Measurements from ENCODE around the gene NAA30.

The NAA30 gene

GRCh38 chr14:57390806-57391516, 575 bp downstream of the NAA30 start:
- TF ChIP-seq CTCF (IDR thresholded peaks at IDR 0.05; ENCODE audit: low read depth, low read length), result no peak
- Histone ChIP-seq H3K27me3 (ENCODE audit: insufficient read depth, low read depth, severe bottlenecking) (no peaks in the 10 kb centered on the region), H3K27ac (peak overlapping the region; percentile 88), H3K9me3 (ENCODE audit: severe bottlenecking) (no peaks in the 10 kb centered on the region), H3K36me3 (peaks cover 15% of the 10 kb centered on the region), H3K4me3 (ENCODE audit: low read depth, low read length) (peak overlapping the region; percentile 78)
- DNase-seq, result peak; percentile 38

GRCh38 chr14:57391517-57392195, 1.3 kb downstream of the NAA30 start:
- Histone ChIP-seq H3K27me3 (ENCODE audit: insufficient read depth, low read depth, severe bottlenecking) (no peaks in the 10 kb centered on the region), H3K36me3 (peaks cover 15% of the 10 kb centered on the region), H3K4me3 (ENCODE audit: low read depth, low read length) (peak overlapping the region; percentile 78), H3K9me3 (ENCODE audit: severe bottlenecking) (no peaks in the 10 kb centered on the region), H3K27ac (peak overlapping the region; percentile 88)
- no peak for DNase-seq
- TF ChIP-seq CTCF (IDR thresholded peaks at IDR 0.05; ENCODE audit: low read depth, low read length), result no peak

DNA sequence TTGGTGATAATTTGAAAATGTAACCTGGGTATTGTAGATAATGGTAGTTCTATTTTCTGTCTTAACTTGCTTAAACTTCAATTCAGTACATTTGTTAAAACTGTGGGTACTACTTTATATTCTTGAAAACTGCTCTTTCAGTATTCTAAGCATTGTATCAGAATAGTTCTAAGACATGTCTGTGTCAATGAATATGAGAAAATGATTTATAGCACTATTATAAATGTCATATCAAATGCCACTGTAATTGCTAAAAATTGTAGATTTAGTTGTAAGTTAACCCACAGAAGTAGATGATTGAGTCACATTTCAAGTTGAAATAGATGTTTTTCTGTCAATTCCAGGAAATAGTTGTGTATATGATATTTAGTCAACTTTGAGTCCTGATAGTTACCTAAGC, 2.4 kb downstream of the NAA30 start:
- H3K27ac ChIP-seq, result no peak overlapping the region
- no peak for DNase-seq
- H3K4me3 ChIP-seq (ENCODE audit: low read depth, low read length), result no peak overlapping the region

DNA sequence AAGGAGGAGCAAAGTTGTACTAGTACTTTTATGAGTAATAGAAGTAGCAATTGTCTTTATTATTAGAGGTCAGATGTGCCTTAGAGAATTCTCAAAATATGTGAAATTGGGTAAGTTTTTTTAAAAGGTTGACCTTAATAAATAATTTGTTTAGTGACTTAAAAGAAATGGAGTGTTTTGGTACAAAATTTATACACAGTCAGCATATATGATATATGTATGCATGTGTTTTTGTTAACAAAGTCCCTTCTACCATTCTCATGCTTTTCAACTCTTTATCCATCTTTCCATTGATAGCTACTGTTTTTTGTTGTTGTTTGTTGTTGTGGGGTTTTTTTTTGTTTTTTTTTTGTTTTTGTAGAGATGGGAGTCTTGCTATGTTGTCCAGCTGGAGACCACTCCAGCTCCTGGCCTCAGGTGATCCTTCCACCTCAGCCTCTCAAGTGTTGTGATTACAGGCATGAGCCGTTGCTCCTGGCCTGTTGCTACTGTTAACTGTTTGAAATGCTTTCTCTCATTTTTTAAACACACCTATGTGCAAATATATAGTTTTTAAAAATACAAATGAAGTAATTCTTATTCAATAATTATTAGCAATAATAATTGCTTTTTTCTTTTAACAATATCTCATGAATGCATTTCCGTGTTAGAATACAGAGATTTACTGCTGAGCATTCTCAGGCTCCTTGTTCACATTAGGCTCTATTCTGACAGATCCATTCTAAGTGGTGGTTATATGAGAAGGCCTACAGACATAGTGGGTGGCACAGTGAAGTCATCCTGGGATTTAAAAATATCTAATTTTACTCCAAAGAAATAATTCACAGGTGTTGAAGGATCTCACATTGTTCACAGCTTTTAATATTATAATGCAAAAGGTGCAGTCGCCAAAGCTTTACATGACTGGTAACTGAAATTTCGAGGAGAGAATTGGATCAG, 10.4 kb downstream of the NAA30 start:
- peaks cover 27% of the 10 kb centered on the region for H3K36me3 ChIP-seq
- no peaks in the 10 kb centered on the region for H3K9me3 ChIP-seq (ENCODE audit: severe bottlenecking)
- no peak overlapping the region for H3K27ac ChIP-seq
- no peak for DNase-seq
- no peak overlapping the region for H3K4me3 ChIP-seq (ENCODE audit: low read depth, low read length)
- TF ChIP-seq CTCF (IDR thresholded peaks at IDR 0.05; ENCODE audit: low read depth, low read length), result no peak
- no peaks in the 10 kb centered on the region for H3K27me3 ChIP-seq (ENCODE audit: insufficient read depth, low read depth, severe bottlenecking)

More for the DNA sequence above, 2.4 kb downstream of the NAA30 start:
- Histone ChIP-seq H3K9me3 (ENCODE audit: severe bottlenecking) (no peaks in the 10 kb centered on the region), H3K36me3 (peaks cover 22% of the 10 kb centered on the region), H3K27me3 (ENCODE audit: insufficient read depth, low read depth, severe bottlenecking) (no peaks in the 10 kb centered on the region)
- TF ChIP-seq CTCF (IDR thresholded peaks at IDR 0.05; ENCODE audit: low read depth, low read length), result no peak

GRCh38 chr14:57401501-57401900, 11.1 kb downstream of the NAA30 start:
- Histone ChIP-seq H3K36me3 (peaks cover 27% of the 10 kb centered on the region), H3K27me3 (ENCODE audit: insufficient read depth, low read depth, severe bottlenecking) (no peaks in the 10 kb centered on the region), H3K4me3 (ENCODE audit: low read depth, low read length) (no peak overlapping the region), H3K9me3 (ENCODE audit: severe bottlenecking) (no peaks in the 10 kb centered on the region), H3K27ac (no peak overlapping the region)
- TF ChIP-seq CTCF (IDR thresholded peaks at IDR 0.05; ENCODE audit: low read depth, low read length), result no peak
- no peak for DNase-seq

All from WERI-Rb-1 (cell line).